Measurements from ENCODE around the gene PARP16.

Gene PARP16

DNA sequence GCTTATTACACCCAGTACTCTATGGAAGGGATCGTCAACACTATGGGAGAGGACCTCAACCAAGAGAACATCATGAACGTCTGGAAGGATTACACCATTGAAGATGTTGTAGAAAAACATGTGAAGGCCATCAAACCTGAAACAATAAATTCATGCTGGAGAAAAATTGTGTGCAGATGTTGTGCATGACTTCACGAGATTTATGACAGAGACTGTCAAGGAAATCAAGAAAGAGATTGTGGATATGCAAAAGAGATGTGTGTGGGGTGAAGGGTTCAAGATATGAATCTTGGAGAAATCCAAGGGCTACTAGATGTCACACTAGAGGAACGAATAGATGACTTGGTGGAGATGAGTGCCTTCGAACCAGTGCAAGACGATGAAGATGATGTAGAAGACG is 3.5 kb upstream of the PARP16 start:
- Histone ChIP-seq H3K4me3 (replicated peaks; ENCODE audit: low read depth, low read length) (no peak overlapping the region), H3K36me3 (ENCODE audit: control insufficient read depth, insufficient read depth, low read length) (no peaks in the 10 kb centered on the region), H3K27me3 (replicated peaks; ENCODE audit: control insufficient read depth, insufficient read depth, low read length) (no peaks in the 10 kb centered on the region)
- TF ChIP-seq, protein P1, sequence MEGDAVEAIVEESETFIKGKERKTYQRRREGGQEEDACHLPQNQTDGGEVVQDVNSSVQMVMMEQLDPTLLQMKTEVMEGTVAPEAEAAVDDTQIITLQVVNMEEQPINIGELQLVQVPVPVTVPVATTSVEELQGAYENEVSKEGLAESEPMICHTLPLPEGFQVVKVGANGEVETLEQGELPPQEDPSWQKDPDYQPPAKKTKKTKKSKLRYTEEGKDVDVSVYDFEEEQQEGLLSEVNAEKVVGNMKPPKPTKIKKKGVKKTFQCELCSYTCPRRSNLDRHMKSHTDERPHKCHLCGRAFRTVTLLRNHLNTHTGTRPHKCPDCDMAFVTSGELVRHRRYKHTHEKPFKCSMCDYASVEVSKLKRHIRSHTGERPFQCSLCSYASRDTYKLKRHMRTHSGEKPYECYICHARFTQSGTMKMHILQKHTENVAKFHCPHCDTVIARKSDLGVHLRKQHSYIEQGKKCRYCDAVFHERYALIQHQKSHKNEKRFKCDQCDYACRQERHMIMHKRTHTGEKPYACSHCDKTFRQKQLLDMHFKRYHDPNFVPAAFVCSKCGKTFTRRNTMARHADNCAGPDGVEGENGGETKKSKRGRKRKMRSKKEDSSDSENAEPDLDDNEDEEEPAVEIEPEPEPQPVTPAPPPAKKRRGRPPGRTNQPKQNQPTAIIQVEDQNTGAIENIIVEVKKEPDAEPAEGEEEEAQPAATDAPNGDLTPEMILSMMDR (IDR thresholded peaks at IDR 0.05; ENCODE audit: insufficient read depth, low read length, poor library complexity, severe bottlenecking) = no peak
- DNase-seq (ENCODE audit: extremely low read depth, insufficient read length) = no peak

DNA sequence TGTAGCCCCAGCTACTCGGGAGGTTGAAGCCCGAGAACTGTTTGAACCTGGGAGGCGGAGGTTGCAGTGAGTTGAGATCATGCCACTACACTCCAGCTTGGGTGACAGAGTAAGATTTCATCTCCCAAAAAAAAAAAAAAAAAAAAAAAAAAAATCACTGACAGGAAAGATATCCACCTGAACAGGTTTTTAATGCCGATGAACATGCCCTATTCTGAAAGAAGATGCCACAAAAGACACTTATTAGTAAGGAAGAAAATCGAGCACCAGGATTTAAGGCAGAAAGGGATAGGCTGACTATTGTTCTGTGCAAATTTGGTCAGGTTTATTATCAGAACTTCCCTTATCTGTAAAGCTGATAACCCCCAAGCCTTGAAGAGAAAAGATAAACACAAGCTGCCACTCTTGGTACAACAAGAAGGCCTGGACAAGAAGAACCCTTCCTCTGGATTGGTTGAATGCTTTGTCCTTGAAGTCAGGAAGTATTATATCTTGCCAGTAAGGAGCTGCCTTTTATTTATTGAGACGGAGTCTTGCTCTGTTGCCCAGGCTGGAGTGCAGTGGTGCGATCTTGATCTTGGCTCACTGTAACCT is 2.7 kb upstream of the PARP16 start:
- TF ChIP-seq, protein P1 (IDR thresholded peaks at IDR 0.05; ENCODE audit: insufficient read depth, low read length, poor library complexity, severe bottlenecking) = no peak
- H3K27me3 ChIP-seq (replicated peaks; ENCODE audit: control insufficient read depth, insufficient read depth, low read length) = no peaks in the 10 kb centered on the region
- H3K36me3 ChIP-seq (ENCODE audit: control insufficient read depth, insufficient read depth, low read length) = no peaks in the 10 kb centered on the region
- no peak for DNase-seq (ENCODE audit: extremely low read depth, insufficient read length)
- no peak overlapping the region for H3K4me3 ChIP-seq (replicated peaks; ENCODE audit: low read depth, low read length)

DNA sequence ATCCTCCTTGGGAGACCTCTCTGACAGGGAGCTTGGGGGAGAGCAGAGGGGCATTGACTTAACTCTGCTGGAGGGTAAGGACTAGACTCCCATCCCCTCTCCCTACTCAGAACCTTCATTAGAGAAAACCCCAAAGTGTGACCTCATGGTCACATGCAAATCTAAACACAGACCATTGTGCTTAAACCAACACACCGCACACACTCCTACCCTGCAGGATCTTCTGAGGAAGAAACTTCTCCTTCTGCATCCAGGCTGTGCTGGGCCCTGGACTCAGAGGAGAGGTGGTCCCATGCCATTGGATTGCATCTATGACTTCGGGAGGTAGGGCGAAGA is 805 bp upstream of the PARP16 start:
- TF ChIP-seq, protein P1 (IDR thresholded peaks at IDR 0.05; ENCODE audit: insufficient read depth, low read length, poor library complexity, severe bottlenecking) = no peak
- H3K27me3 ChIP-seq (replicated peaks; ENCODE audit: control insufficient read depth, insufficient read depth, low read length) = no peaks in the 10 kb centered on the region
- no peak overlapping the region; the same call in 1 of the 2 replicates for H3K4me3 ChIP-seq (replicated peaks; ENCODE audit: low read depth, low read length)
- no peaks in the 10 kb centered on the region for H3K36me3 ChIP-seq (ENCODE audit: control insufficient read depth, insufficient read depth, low read length)
- DNase-seq (ENCODE audit: extremely low read depth, insufficient read length) = no peak

DNA sequence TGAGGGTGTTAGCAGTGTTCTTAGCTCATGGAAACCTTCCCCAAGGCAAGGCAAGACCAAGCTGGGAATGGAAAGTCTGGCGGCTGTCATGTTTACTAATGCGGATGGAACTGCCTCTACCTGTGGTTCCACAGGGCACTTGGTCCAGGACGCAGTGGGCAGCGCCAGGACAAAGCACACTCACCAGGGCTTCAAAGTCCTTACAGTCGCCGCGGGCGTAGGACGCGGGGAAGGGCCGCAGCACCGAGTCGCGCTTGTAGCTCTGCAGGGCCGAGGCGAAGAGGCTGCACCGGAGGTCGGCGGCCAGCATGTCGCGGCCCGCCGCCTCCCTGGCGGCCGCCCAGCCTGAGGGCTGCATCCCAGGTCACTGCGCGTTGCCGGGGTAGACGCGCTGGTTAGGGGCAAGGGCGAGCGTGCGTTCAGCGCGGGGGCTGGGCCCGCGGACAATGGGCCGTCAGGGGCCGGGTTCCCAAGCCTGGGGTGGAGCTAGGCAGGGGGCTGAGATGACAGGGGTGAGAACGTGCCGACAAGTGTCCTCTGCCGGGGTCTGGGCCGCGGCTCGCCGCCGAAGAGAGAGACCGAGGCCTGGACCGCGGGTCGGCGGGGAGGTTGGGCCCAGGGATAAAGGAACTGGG is 497 bp downstream of the PARP16 start:
- H3K27me3 ChIP-seq (replicated peaks; ENCODE audit: control insufficient read depth, insufficient read depth, low read length) = no peaks in the 10 kb centered on the region
- no peaks in the 10 kb centered on the region for H3K36me3 ChIP-seq (ENCODE audit: control insufficient read depth, insufficient read depth, low read length)
- peak overlapping the region; percentile 76 for H3K4me3 ChIP-seq (replicated peaks; ENCODE audit: low read depth, low read length)
- DNase-seq (ENCODE audit: extremely low read depth, insufficient read length) = peak; percentile 70
- TF ChIP-seq, protein P1 (IDR thresholded peaks at IDR 0.05; ENCODE audit: insufficient read depth, low read length, poor library complexity, severe bottlenecking) = no peak

DNA sequence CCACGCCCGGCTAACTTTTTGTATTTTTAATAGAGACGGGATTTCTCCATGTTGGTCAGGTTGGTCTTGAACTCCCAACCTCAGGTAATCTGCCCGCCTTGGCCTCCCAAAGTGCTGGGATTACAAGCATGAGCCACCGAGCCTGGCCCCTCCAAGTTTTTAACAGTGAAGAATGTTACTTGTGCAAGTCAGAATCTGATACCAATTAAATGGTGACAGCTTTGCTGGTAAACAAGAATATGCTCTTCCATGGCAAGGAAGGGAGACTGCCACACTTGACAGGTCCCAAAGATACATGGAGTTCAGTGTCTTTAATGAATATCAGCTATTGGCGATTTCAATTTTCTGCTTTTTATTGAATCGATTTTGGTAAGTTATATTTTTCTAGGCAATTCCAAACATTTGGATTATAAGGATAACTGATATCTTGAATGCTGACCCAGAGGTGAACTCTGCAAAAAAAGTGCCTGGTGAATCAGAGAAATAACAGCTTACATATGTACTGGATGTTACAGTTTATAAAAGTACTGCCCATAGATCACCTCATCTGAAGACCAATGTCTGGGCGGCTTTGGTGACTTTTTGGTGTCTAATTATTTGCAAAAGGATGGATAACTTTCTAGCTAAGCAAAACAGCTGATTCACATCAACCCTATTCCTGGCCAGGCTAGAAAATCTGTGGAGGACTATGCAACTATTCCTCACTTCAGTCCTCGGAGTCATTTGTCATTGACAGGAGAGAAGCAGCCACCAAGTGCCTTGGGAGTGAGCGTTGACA is 1.2 kb downstream of the PARP16 start:
- Histone ChIP-seq H3K4me3 (replicated peaks; ENCODE audit: low read depth, low read length) (peak overlapping the region; percentile 76), H3K27me3 (replicated peaks; ENCODE audit: control insufficient read depth, insufficient read depth, low read length) (no peaks in the 10 kb centered on the region), H3K36me3 (ENCODE audit: control insufficient read depth, insufficient read depth, low read length) (no peaks in the 10 kb centered on the region)
- TF ChIP-seq, protein P1 (IDR thresholded peaks at IDR 0.05; ENCODE audit: insufficient read depth, low read length, poor library complexity, severe bottlenecking) = no peak
- DNase-seq (ENCODE audit: extremely low read depth, insufficient read length) = no peak

Data from GM06990 (cell line).